Dermis blood vessel endothelial cell (primary cell): ENCODE results near the gene SEC31B. TPM values are rescaled to one million over a fixed set of nuclear protein-coding genes. Genes with fewer than 3 reads are reported as not detected.

Experiments
- DNase-seq: peaks from one replicate; pipeline ENCODE4 v3.0.0; 2010
- total RNA-seq: library from RNA; depleted of rRNA; stranded (reverse); fragments of >200 nt; gene quantifications from 2 replicates; pipeline ENCODE4 v1.2.3, GENCODE V29; 2014

Gene SEC31B
- total RNA-seq: 1.2 and 5.3 TPM in 2 replicates

GRCh38 chr10:100519311-100520051 lies at the start of gene SEC31B:
TSS of gene SEC31B (minus strand) at chr10:100519861. CDS start at chr10:100516952, 2,909 bp downstream.
- peak; percentile 40 for DNase-seq

- no peak for DNase-seq
Measured at GRCh38 chr10:100568912-100569311, 49.3 kb upstream of the SEC31B start.

- no peak for DNase-seq
Measured at GRCh38 chr10:100567826-100568225, 48.2 kb upstream of the SEC31B start.

- no peak for DNase-seq
Measured at GRCh38 chr10:100567249-100567648, 47.6 kb upstream of the SEC31B start.

- no peak for DNase-seq
Measured at GRCh38 chr10:100566561-100566960, 46.9 kb upstream of the SEC31B start.

- no peak for DNase-seq
Measured at GRCh38 chr10:100565206-100565985, 45.7 kb upstream of the SEC31B start.

- DNase-seq: peak; percentile 80
Measured at GRCh38 chr10:100562008-100562672, 42.5 kb upstream of the SEC31B start.

- no peak for DNase-seq
Measured at GRCh38 chr10:100561005-100561404, 41.3 kb upstream of the SEC31B start.

- DNase-seq: no peak
Measured at GRCh38 chr10:100560248-100560647, 40.6 kb upstream of the SEC31B start.

GRCh38 chr10:100554902-100555301 lies 35.2 kb upstream of the SEC31B start:
- no peak for DNase-seq

GRCh38 chr10:100553929-100554328 lies 34.3 kb upstream of the SEC31B start:
- no peak for DNase-seq

- DNase-seq: no peak
Measured at GRCh38 chr10:100551738-100552137, 32.1 kb upstream of the SEC31B start.

GRCh38 chr10:100551196-100551595 lies 31.5 kb upstream of the SEC31B start:
- no peak for DNase-seq

- DNase-seq: no peak
Measured at GRCh38 chr10:100544950-100545349, 25.3 kb upstream of the SEC31B start.

- DNase-seq: no peak
Measured at GRCh38 chr10:100537475-100537874, 17.8 kb upstream of the SEC31B start.

GRCh38 chr10:100535715-100536353 lies 16.2 kb upstream of the SEC31B start, which contains the start of gene HIF1AN:
TSS of gene HIF1AN (plus strand) at chr10:100535943. CDS start at chr10:100535959, 16 bp downstream.
- peak; percentile 97 for DNase-seq

GRCh38 chr10:100535338-100535714 lies 15.7 kb upstream of the SEC31B start:
- no peak for DNase-seq

GRCh38 chr10:100534726-100535125 lies 15.1 kb upstream of the SEC31B start:
- no peak for DNase-seq

- no peak for DNase-seq
Measured at GRCh38 chr10:100531761-100532160, 12.1 kb upstream of the SEC31B start.

GRCh38 chr10:100529475-100530298 lies 10.0 kb upstream of the SEC31B start, which contains the start of gene NDUFB8:
TSS of gene NDUFB8 (minus strand) at chr10:100529871. CDS start at chr10:100529851, 20 bp downstream.
- DNase-seq: peak; percentile 91

- DNase-seq: peak; percentile 40
Measured at GRCh38 chr10:100528921-100529474, 9.3 kb upstream of the SEC31B start.
